GM12865 (cell line): ENCODE results near the gene DPP4.
"Not testable (repeated sequence)": the region's sequence is repeated elsewhere in the genome, so short reads cannot be mapped to it uniquely, and the experiment has no call there.

Experiments
- DNase-seq: peaks from one replicate; pipeline ENCODE4 v3.0.0; 2010; ENCODE audit warnings: low read depth
- H3K4me3 ChIP-seq: 2 replicates; pipeline ENCODE4 v1.5.1; 2011; ENCODE audit warnings: mild to moderate bottlenecking, low read depth, low read length, control low read depth
- TF ChIP-seq, protein P1 (sequence below): IDR thresholded peaks from 2 replicates; pipeline ENCODE4 v1.5.1; 2011; ENCODE audit warnings: low read length, control low read depth, low read depth, inconsistent platforms; ENCODE audit not compliant: insufficient read depth; ENCODE audit errors: missing control alignments

The DPP4 gene

DNA sequence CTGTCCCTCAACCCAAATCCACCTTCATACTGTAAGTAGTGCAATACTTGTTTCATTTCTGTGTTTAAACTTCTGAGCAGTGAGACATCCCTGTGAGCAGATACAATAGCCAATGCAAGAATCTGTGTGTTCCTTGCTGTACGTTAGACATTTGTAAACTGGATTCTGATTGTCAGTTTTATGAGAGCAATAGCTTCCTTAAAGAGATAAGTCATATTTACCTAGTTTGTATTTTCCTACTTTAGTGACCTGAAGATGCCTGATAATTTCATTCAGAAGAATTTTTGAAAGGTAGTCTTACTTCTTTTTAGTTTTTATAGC, 90.7 kb downstream of the DPP4 start:
- TF ChIP-seq, protein P1, sequence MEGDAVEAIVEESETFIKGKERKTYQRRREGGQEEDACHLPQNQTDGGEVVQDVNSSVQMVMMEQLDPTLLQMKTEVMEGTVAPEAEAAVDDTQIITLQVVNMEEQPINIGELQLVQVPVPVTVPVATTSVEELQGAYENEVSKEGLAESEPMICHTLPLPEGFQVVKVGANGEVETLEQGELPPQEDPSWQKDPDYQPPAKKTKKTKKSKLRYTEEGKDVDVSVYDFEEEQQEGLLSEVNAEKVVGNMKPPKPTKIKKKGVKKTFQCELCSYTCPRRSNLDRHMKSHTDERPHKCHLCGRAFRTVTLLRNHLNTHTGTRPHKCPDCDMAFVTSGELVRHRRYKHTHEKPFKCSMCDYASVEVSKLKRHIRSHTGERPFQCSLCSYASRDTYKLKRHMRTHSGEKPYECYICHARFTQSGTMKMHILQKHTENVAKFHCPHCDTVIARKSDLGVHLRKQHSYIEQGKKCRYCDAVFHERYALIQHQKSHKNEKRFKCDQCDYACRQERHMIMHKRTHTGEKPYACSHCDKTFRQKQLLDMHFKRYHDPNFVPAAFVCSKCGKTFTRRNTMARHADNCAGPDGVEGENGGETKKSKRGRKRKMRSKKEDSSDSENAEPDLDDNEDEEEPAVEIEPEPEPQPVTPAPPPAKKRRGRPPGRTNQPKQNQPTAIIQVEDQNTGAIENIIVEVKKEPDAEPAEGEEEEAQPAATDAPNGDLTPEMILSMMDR, result no peak
- DNase-seq, result no peak
- no peak overlapping the region for H3K4me3 ChIP-seq

DNA sequence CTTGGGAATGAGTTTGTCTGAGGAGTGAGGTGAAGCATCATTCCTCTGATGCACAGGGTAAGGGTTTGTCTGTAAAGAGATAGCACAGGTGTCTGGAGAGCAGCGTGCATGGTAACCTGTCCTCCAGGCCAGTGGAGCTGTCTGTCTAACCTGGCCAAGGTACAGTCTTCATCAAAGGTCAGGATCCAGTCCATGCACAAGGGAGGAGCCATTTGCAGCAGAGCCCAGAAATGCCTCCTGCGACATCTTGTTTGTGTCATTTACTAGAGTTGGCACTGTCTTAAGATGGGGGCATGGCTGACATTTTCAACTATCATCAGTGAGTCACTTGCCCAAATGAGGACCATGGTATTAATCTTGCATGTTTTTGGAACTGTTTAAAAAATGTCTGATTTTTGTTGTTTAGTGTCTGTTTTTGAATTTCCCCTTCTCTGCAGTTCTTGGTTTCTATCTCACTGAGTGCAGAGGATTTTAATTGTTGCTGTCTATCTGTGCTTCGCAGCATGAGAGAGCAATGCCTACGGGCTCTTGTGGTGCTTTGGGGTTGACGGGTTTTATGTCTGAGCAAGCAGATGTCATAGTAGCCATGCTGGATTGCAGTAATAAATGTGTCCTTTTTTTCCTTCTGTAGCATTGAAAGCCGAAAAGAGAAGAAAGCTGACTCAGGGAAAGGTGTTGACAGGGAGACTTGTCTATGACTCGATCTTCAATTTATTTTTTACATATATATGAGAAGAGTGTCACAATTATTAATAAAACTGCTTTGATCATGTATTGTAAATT, 91.3 kb downstream of the DPP4 start:
- TF ChIP-seq, protein P1, result no peak
- H3K4me3 ChIP-seq, result no peak overlapping the region
- DNase-seq, result no peak

DNA sequence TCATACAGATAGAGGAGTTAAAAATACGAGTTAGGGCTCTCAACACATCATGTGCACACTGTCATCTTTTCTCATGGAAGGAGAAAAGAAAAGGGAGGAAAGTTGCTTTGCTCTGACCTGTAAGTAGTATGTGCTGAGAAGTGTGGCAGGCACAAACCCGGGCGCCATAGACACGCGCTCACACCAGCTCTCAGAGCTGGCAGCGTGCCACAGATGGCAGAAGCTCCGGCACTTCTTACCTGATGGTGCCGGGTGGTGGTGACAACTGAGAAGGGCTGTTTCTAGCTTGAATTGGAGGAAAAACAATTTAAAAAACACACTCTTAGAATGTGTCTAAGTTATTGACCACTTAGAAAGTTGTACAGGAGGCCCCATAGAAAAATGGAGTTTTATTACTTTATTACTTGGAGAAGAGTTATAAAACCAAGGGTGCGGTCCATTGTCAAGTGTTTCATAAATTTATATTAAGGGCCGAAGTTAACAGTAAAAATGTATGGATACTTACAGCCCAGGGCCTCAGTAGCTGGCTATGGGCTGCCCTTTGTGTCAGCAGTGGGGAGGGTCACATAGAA, 92.2 kb downstream of the DPP4 start:
- no peak overlapping the region for H3K4me3 ChIP-seq
- no peak for DNase-seq
- TF ChIP-seq, protein P1, result no peak

DNA sequence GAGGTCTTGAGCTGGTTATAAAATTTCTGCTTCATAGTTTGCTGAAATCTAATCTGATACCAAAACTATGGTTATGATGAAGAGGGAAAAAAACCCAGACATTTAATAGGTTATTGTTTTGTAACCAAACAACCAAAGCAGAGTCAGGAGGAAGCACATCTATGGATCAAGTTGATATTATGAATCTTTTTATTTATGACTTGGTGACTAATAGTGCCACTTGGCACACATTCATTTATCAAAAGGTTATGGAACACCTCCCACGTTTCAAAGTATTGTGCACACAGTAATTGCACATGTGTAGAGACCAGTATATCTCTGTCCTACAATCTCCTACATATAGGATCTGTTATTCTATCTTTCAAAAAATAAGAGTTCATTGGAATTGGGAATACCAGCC, 93.0 kb downstream of the DPP4 start:
- no peak for DNase-seq
- TF ChIP-seq, protein P1, result no peak
- no peak overlapping the region for H3K4me3 ChIP-seq

DNA sequence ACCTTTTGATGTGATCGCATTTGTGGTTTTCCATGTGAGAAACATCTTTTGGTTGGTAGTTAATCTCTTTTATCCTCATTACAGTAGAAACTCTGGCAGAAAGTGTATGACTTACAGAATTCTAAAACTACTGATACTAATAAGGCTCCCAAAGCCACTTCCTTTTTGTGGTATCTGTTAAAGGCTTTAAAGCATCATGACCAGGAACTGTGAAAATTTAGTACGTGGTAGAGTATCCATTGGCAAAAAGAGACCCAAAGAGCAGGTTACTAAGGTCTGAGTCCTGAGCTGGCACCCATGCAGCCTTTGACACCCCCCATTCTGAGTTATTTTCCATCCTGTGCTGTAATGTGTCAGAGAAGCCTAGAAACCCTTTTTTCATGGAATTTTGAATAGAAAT, 94.5 kb downstream of the DPP4 start:
- H3K4me3 ChIP-seq, result no peak overlapping the region
- DNase-seq, result no peak
- TF ChIP-seq, protein P1, result no peak

DNA sequence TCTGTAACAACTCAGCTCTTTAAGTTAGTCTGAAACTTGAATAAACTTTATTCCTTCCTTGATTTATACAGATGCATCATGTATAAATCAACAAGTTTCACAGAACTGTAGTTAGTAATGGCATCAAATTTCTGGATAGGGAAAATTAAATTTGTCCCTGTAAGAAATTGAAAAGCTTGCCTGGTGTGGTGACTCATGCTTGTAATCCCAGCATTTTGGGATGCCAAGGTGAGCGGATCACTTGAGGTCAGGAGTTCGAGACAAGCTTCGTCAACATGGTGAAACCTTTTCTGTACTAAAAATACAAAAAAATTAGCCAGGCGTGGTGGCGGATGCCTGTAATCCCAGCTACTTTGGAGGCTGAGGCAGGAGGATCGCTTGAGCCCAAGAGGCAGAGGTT, 96.1 kb downstream of the DPP4 start:
- not testable (repeated sequence) for H3K4me3 ChIP-seq, DNase-seq

DNA sequence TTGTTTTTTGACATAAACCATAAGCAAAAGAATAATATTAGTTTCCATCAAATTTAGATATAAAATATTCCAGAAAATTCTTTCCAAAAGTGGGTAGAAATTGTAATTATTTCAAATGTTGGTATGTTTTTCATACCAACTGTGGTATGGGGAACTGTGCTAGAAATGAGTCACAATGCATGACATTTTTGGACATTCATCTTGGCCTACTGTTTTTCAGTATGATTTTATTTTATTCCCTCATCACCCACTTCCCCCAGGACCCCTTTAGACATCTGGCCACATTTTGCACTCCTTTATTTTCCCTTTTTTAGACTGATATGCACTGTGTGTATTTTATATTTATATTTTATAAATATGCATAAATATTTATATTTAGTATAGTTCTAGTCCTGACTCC, 97.1 kb downstream of the DPP4 start:
- no peak overlapping the region for H3K4me3 ChIP-seq
- no peak for DNase-seq
- TF ChIP-seq, protein P1, result no peak
